ENCODE data around the gene MYH1.

DNA sequence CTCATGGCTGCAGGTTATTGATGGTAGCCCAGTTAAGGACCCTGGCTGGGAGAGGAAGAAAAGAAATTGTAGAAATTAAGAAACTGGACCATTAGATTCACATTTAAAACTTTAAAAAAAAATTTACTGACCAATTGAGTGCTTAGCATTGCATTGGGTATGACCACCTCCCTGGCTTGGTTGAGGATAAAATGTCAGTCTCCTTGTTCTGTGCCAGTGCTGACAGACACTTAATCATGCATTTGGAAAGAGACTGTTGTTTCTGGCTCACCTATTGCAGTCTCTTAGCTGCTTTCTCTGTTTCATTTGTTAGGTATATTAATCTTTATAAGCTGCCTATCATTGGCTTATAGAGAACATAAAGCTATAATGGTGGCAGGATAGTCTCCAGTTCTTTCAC lies 1.7 kb downstream of the MYH1 start:
- TF ChIP-seq, protein P1, sequence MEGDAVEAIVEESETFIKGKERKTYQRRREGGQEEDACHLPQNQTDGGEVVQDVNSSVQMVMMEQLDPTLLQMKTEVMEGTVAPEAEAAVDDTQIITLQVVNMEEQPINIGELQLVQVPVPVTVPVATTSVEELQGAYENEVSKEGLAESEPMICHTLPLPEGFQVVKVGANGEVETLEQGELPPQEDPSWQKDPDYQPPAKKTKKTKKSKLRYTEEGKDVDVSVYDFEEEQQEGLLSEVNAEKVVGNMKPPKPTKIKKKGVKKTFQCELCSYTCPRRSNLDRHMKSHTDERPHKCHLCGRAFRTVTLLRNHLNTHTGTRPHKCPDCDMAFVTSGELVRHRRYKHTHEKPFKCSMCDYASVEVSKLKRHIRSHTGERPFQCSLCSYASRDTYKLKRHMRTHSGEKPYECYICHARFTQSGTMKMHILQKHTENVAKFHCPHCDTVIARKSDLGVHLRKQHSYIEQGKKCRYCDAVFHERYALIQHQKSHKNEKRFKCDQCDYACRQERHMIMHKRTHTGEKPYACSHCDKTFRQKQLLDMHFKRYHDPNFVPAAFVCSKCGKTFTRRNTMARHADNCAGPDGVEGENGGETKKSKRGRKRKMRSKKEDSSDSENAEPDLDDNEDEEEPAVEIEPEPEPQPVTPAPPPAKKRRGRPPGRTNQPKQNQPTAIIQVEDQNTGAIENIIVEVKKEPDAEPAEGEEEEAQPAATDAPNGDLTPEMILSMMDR (IDR thresholded peaks at IDR 0.05): no peak
- TF ChIP-seq POLR2A (IDR thresholded peaks at IDR 0.05): no peak

Measured in right lobe of liver (tissue), 4 donors.